Mesothelial cell of epicardium (in vitro differentiated cells): ENCODE results near the gene LMX1B. TPM values are rescaled to one million over a fixed set of nuclear protein-coding genes. Genes with fewer than 3 reads are reported as not detected.
"Not testable (repeated sequence)": the region's sequence is repeated elsewhere in the genome, so short reads cannot be mapped to it uniquely, and the experiment has no call there.

ENCODE experiments used
- DNase-seq, 2 experiments: peaks; one replicate each; pipeline ENCODE4 v3.0.0; 2021; ENCODE audit warnings: low spot score in 2 of 2; ENCODE audit not compliant: unreplicated experiment in 2 of 2
- H3K27ac Mint-ChIP-seq: 2 replicates; pipeline ENCODE4 v1.8.0; 2021; ENCODE audit warnings: mixed read lengths
- H3K27me3 Mint-ChIP-seq: 2 replicates; pipeline ENCODE4 v1.8.0; 2021; ENCODE audit warnings: low read depth, mixed read lengths
- H3K36me3 Mint-ChIP-seq: 2 replicates; pipeline ENCODE4 v1.8.0; 2021; ENCODE audit warnings: mixed read lengths
- H3K4me1 Mint-ChIP-seq: 2 replicates; pipeline ENCODE4 v1.8.0; 2021; ENCODE audit warnings: mixed read lengths
- H3K4me3 Mint-ChIP-seq: 2 replicates; pipeline ENCODE4 v1.8.0; 2021; ENCODE audit warnings: mild to moderate bottlenecking, moderate library complexity, mixed read lengths
- H3K9me3 Mint-ChIP-seq: 2 replicates; pipeline ENCODE4 v1.8.0; 2021; ENCODE audit warnings: mixed read lengths
- CTCF ChIP-seq: fragments of 200-600 bp; sonication (generic); IDR thresholded peaks from one replicate; pipeline ENCODE4 v1.5.0; 2021; ENCODE audit warnings: antibody characterized with exemption; ENCODE audit not compliant: unreplicated experiment
- total RNA-seq: library from RNA; stranded (reverse); gene quantifications from 3 replicates; pipeline ENCODE4 v1.2.1, GENCODE V29; 2021

Gene LMX1B
- total RNA-seq, 1 donor from 2014 or later: 0.09 TPM

GRCh38 chr9:126708178-126708577 lies 94.5 kb downstream of the LMX1B start:
- no peak for TF ChIP-seq CTCF
- Mint-ChIP-seq H3K9me3 (no peaks in the 10 kb centered on the region), H3K4me1 (peaks cover 22% of the 10 kb centered on the region), H3K27ac (no peak overlapping the region), H3K36me3 (no peaks in the 10 kb centered on the region), H3K4me3 (no peak overlapping the region), H3K27me3 (peaks cover 63% of the 10 kb centered on the region)
- DNase-seq: no peak

- H3K27me3 Mint-ChIP-seq: peaks cover 69% of the 10 kb centered on the region
- no peak overlapping the region for H3K4me3 Mint-ChIP-seq
- no peak for TF ChIP-seq CTCF
- peaks cover 13% of the 10 kb centered on the region for H3K4me1 Mint-ChIP-seq
- H3K36me3 Mint-ChIP-seq: no peaks in the 10 kb centered on the region
- no peak overlapping the region for H3K27ac Mint-ChIP-seq
- H3K9me3 Mint-ChIP-seq: no peaks in the 10 kb centered on the region
- DNase-seq: no peak
These were observed 95.5 kb downstream of the LMX1B start for GRCh38 chr9:126709241-126709640.

GRCh38 chr9:126715382-126715781 lies 101.7 kb downstream of the LMX1B start:
- no peak for TF ChIP-seq CTCF
- no peak overlapping the region for H3K4me3 Mint-ChIP-seq
- H3K36me3 Mint-ChIP-seq: no peaks in the 10 kb centered on the region
- H3K27me3 Mint-ChIP-seq: peaks cover 41% of the 10 kb centered on the region
- no peak overlapping the region for H3K27ac Mint-ChIP-seq
- DNase-seq: no peak
- H3K4me1 Mint-ChIP-seq: peaks cover 15% of the 10 kb centered on the region
- H3K9me3 Mint-ChIP-seq: no peaks in the 10 kb centered on the region

GRCh38 chr9:126717441-126717840 lies 103.7 kb downstream of the LMX1B start:
- H3K27me3 Mint-ChIP-seq: peaks cover 30% of the 10 kb centered on the region
- not testable (repeated sequence) for H3K27ac Mint-ChIP-seq, DNase-seq, H3K36me3 Mint-ChIP-seq, H3K9me3 Mint-ChIP-seq, H3K4me3 Mint-ChIP-seq
- H3K4me1 Mint-ChIP-seq: peaks cover 15% of the 10 kb centered on the region

GRCh38 chr9:126719618-126720031 lies 105.9 kb downstream of the LMX1B start:
- peak in 1 of 2 experiments; percentile 78 for DNase-seq
- no peak for TF ChIP-seq CTCF
- H3K36me3 Mint-ChIP-seq: no peaks in the 10 kb centered on the region
- H3K9me3 Mint-ChIP-seq: no peaks in the 10 kb centered on the region
- H3K27ac Mint-ChIP-seq: peak overlapping the region; percentile 43
- peaks cover 33% of the 10 kb centered on the region for H3K27me3 Mint-ChIP-seq
- peaks cover 18% of the 10 kb centered on the region for H3K4me1 Mint-ChIP-seq
- H3K4me3 Mint-ChIP-seq: no peak overlapping the region

GRCh38 chr9:126720036-126720435 lies 106.3 kb downstream of the LMX1B start:
- no peak for TF ChIP-seq CTCF
- no peak for DNase-seq
- Mint-ChIP-seq H3K9me3 (no peaks in the 10 kb centered on the region), H3K27me3 (peaks cover 33% of the 10 kb centered on the region), H3K27ac (peak overlapping the region; percentile 43), H3K36me3 (no peaks in the 10 kb centered on the region), H3K4me3 (no peak overlapping the region), H3K4me1 (peaks cover 18% of the 10 kb centered on the region)
